Inflammatory macrophage (primary cell): Measurements from ENCODE around the gene RNF113A.
"Not testable (repeated sequence)": the region's sequence is repeated elsewhere in the genome, so short reads cannot be mapped to it uniquely, and the experiment has no call there.

Experiments
- DNase-seq, 2 donors: peaks; one replicate each; pipeline ENCODE4 v3.0.0-alpha.2; 2020 to 2022
- total RNA-seq, 18 experiments: gene quantifications; one replicate each; lab custom pipeline; 2026; ENCODE audit warnings: mixed read lengths in 6 of 18, inconsistent platforms in 2 of 18; lab: John Stamatoyannopoulos, UW

RNF113A gene
- total RNA-seq = 3.5 to 20.8 (median 11.4) reads per million in 18 experiments

- DNase-seq = peak; percentile 89 to 93
Observed at GRCh38 chrX:119871599-119872395, at the start of gene RNF113A, which contains the start of gene NDUFA1. RNF113A (minus strand) TSS chrX:119871733; CDS start chrX:119871613, 120 bp downstream. NDUFA1 (plus strand) TSS chrX:119871832; CDS start chrX:119871912, 80 bp downstream.

- DNase-seq = no peak
Observed at GRCh38 chrX:119919835-119920585, 48.5 kb upstream of the RNF113A start.

DNA sequence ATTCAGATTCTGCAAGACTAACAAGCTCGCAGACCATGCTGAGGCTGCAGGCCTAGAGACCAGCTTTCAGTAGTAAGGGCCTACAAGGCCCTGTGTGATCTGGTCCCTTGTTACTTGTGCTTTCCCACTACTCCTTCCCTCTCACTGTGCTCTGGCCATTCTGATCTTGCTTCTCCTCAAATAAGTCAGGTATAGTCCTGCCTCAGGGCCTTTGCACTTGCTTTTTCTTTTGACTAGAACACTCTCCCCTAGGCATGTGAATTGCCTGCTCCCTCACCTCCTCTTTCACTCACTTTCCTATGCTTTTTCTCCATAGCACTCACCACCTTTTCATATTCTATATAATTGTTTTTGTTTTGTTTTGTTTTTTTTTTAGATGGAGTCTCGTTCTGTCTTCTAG lies 46.3 kb upstream of the RNF113A start:
- DNase-seq = no peak

DNA sequence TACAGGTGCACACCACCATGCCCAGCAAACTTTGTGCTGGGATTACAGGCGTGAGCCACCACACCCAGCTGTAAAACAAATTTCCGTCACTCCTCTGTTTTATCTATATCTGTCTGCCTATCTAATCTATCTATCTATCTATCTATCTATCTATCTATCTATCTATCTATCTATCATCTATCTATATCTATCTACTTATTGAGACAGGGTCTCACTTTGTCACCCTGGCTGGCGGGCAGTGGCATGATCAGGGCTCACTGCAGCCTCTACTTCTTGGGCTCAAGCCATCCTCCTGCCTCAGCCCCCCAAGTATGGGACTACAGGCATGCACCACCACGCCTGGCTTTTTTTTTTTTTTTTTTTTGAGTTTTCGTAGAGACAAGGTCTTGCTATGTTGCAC lies 44.8 kb upstream of the RNF113A start:
- no peak for DNase-seq

- DNase-seq = peak in 1 of 2 donors; percentile 25
Observed at GRCh38 chrX:119900976-119901375, 29.4 kb upstream of the RNF113A start.

DNA sequence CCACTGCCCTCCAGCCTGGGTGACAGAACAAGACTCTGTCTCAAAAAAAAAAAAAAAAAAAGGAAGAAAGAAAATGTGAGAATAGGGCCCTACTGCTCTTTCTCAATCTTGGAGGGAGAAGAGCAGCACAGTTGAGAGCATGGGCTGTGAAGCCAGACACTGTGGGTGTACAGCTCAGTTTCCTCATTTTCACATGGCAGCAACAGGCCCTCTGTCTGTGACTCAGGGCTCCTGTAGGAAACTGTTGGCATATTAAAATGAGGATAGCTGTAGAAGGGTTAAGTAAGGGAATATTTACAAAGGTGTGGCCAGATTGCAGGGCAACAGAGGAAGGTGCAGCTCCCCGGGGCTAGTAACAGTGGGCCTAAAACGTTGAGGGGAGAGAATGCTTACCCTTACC lies 27.6 kb upstream of the RNF113A start:
- peak; percentile 88 to 89 for DNase-seq

GRCh38 chrX:119895843-119896326 lies 24.4 kb upstream of the RNF113A start, which contains the start of gene AKAP14:
AKAP14 (plus strand) TSS chrX:119895893; CDS start chrX:119903224, 7,331 bp downstream.
- DNase-seq = no peak

DNA sequence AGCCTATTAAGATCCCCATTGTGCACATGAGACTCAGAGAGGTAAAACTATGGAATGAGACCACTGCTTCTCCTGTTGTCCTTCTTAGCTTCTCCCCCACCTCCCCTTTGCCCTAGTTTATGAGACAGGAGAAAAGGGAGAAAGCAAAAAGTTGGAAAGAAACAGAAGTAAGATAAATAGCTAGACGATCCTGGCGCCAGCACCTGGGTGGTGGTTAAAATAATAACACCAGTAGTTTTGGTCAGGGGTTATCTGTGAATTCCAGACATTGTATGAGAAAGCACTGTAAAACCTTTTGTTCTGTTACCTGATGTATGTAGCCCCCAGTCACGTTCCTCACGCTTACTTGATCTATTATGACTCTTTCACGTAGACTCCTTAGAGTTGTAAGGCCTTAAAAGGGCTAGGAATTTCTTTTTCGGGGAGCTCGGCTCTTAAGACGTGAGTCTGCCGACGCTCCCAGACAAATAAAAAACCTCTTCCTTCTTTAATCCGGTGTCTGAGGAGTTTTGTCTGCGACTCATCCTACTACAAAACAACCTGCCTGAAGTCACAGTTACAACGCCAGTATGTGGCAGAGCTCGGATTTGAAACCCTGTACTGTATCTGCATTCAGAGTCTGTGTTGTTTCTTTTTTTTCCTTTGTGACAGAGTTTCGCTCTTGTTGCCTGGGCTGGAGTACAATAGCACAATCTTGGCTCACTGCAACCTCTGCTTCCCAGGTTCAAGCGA lies 20.6 kb upstream of the RNF113A start:
- DNase-seq = not testable (repeated sequence)

- DNase-seq = not testable (repeated sequence)
Observed at GRCh38 chrX:119890626-119891025, 19.1 kb upstream of the RNF113A start.

GRCh38 chrX:119887721-119888425 lies 16.3 kb upstream of the RNF113A start:
- peak; percentile 55 to 59 for DNase-seq

- peak; percentile 38 to 40 for DNase-seq
Observed at GRCh38 chrX:119885554-119886428, 14.3 kb upstream of the RNF113A start.

- DNase-seq = peak; percentile 44 to 49
Observed at GRCh38 chrX:119880552-119881437, 9.3 kb upstream of the RNF113A start.

DNA sequence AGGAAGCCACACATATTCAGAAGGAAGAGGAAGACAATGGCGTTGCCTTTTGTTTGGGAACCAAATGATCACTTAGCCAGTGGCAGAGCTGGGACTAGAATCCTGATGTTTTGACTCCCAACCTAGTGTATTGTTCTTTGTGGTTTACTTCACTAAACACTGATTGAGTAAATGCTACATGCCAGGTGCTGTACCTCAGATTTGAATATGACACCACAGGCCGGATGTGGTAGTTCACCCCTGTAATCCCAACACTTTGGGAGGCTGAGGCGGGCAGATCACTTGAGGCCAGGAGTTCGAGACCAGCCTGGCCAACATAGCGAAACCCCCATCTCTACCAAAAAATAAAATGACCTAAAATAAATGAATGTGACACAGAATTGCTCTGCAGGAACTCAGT lies 8.5 kb upstream of the RNF113A start:
- DNase-seq = no peak

DNA sequence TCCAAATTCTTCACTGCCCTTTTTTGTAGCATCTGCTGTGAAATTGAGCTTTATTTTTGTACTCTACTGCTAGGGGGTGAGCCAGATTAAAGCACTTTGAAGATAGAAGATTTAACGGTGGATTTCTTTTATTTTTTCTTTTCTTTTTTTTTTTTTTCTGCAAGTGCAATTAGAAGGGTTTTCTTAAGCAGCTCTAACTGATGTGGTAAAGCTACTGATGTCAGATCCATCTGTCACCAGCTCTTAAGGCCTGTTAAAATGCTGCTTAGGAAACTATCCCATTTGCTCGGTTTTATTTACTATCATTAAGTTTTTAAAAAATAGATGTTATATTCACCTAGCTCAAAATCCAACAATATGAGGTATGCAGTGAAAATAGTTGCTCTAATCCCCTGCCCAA lies 7.2 kb upstream of the RNF113A start:
- DNase-seq = no peak

GRCh38 chrX:119871245-119871598 lies 311 bp downstream of the RNF113A start:
- peak; percentile 28 to 61 for DNase-seq

- DNase-seq = peak; percentile 60 to 65
Observed at GRCh38 chrX:119870626-119871131, 854 bp downstream of the RNF113A start.

DNA sequence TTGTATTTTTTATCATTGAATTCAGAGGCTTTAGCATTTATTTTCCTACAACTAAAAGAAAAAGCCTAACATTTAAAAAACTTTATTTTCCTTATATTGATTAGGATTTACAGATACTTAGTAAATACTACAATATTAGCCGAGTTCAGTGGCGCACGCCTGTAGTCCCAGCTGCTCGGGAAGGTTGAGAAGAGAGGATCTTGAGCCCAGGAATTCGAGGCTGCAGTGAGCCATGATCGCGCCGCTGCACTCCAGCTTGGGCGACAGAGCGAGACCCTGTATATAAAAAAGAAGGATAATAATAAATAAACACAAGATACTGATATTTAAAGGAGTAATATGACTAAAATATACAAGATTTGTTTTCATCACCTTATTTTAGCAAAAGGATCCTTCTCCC lies 18.1 kb downstream of the RNF113A start:
- DNase-seq = no peak

DNA sequence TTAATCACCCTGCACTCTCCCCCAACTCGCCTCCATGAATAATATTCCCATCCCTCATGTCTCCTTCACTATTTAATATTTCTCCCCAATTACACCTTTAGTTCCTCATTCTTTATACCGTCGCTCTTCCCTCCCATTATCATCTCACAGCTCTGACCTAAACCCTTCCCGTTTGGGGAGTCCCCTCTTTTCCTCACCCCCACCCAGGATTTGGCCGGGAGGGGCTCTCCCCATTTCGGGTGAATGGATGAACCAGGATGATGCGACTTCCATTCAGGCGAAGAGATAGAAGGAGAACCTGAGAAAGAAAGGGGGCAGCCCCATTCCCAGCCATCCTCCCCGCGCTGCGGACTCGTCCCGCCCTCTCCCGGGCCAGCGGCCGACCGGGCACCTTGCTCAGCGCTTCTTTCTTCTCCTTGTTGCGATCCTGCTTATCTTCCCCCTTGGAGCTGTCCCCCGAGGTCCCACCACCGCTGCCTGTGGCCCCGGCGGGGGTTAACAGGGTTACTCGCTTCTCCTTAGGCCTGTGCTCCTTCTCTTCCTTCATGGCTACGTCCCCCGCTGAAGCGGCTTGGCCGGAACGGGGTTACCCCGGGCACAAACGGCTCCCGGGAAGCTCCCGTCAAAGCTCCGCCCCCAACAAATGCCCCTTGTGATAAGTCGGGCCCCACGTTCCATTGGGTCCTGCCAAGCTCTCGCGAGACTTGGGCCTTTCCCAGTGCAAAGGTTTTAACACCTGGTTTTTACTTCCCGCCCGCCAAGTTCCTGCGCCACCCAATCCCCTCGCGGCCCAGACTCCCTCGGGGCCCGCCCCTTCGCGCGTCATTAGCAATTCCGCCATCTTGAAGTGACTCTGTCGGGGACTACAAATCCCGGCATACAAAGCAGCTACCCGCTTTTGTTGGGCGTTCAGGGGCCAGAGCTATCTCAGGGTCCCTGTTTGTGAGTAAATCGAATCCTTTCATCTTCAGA lies 18.9 kb downstream of the RNF113A start, which contains the start of gene UPF3B:
UPF3B (minus strand) TSS at position 582 of the 972 bp plus-strand sequence; CDS start at position 547, 35 bp downstream.
- DNase-seq = peak; percentile 96 to 97
